Stimulated activated CD4-positive, alpha-beta T cell treated with anti-CD3 and anti-CD28 coated beads, Interleukin-2, amount 100 ng/mL, for 4 hours (primary cell): Measurements from ENCODE around the gene TRPM2.

ENCODE experiments used
- DNase-seq: peaks from one replicate; pipeline ENCODE4 v3.0.0-alpha.2; 2020; ENCODE audit warnings: low read depth

TRPM2 gene

DNA sequence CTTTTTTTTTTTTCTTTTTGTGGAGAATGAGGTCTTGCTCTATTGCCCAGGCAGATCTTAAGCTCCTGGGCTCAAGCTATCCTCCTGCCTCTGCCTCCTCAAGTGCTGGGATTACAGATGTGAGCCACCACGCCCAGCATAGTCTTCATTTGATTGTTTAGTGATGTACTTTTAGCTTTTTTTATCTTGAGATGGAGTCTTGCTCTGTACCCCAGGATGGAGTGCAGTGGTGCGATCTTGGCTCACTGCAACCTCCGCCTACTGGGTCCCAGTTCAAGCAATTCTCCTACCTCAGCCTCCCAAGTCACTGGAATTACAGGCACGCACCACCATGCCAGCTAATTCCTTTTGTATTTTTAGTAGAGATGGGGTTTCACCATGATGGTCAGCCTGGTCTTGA, 77.9 kb downstream of the TRPM2 start:
- no peak for DNase-seq

DNA sequence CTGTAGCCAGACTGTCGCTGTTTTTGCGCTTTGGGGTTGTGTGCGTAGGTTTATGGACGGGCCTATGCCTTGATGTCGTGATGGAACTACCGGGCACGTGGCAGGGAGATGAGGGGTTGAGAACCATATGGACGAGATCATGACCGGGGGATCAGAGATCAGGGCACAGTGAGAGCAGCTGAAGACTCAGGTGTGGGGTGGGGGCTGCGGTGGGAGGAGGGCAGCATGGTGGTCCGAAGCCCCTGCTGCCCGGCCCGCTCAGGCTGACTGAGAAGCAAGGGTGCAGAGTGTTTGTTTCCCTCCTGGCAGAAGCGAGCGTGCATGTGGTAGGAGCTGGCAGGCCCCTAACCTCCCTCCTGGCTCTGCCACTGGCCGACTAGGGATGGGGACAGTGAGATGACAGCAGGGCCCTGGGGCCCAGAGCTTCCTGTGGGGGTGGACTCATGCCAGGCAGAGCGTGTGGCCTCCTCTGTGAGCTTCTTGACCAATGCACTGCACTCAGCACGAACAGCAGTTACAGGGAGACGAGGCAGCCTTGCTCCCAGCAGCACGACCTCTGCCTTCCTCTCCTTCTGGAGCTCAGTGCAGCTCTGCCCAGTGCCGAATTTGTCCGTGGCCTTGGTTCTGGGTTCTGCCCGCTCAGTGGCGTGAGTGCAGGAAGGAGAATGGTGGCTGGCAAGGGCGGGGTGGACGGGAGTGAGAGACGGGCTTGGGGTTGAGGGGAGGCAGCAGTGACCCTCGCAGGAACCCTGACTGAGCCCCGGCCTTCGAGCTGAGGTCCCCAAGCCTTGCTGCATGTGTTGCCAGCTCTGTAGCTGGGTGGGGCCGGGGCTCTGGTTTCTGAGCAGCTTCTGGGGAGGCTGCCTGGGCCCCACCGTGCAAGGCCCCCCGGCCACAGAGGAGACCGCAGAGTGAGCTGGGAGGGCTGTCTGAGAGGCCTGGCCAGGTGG, 79.7 kb downstream of the TRPM2 start:
- no peak for DNase-seq

DNA sequence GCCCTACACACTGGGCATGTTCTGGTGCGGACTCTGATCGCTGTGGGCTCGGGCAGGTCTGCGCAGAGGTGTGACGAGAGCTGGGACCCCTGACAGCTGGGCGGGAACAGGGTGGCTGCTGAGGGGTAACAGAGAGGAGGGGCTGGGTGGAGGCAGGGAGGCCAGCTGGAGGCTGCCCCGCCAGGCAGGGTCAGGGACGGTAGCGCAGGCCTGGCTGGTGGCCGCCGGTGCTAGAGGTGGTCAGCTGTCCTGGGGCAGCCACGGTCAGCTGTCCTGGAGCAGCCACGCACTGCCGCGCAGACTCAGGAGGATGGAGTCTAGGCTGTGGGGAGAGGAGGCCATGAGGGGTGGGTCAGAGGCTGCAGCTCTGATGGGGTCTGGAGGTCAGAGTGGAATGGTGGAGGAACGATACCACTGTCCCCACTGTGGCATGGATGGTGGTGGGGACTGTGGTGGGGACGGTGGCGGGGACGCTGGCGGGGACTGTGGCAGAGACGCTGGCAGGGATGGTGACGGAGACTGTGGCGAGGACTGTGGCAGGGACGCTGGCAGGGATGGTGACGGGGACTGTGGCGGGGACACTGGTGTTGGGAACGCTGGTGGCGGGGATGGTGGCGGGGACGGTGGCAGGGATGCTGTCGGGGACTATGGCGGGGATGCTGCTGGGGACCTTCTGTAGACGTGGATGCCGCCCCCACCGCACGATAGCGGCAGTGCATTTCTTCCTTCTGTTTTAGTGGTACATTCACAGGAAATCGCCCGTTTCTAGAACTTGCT, 80.6 kb downstream of the TRPM2 start:
- DNase-seq, result no peak

DNA sequence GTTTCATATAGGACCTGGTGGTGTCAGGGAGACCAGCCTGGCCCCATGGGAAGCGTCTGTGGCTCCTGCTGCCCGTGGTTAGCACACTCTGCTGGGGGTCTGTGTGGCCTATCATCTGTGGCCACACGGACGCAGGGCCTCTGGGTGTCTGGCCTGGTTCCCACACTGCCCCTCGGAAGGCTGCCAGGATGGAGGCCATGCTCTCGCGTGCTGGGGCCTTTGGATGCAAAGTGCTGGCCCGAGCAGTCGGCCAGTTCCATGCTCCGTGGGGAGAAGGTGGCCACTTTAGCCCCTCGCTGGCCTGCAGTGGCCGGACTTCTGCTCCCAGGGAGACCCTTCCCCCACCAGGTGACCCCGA, 81.1 kb downstream of the TRPM2 start:
- DNase-seq, result no peak

DNA sequence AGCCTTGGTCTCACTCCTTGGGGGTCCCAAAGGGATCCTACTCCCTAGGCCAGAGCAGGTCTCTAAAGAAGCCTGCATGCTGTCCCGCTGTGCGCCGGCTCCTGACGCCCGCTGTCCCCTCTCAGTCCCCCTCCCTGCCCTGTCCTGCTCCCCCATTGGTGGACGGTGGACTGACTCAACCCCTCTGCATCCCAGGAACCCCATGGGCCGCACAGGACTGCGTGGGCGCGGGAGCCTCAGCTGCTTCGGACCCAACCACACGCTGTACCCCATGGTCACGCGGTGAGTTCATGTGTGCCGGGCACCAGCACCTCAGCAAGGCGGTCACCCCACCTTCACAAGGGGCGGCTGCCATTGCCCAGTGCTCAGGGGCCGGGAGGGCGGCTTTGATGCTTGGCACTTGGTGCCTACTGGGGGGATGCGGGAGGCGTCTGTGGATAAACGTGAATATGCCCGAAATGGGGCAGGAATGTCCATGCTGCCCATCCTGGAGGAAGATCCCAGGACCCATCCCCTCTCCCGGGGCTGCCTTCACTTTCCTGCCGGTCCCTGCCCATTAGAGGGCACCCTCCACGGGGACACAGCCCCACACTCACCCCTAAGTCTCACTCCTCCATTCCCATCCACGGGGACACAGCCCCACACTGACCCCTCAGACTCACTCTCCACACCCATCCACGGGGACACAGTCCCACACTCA, 81.7 kb downstream of the TRPM2 start:
- DNase-seq, result no peak

DNA sequence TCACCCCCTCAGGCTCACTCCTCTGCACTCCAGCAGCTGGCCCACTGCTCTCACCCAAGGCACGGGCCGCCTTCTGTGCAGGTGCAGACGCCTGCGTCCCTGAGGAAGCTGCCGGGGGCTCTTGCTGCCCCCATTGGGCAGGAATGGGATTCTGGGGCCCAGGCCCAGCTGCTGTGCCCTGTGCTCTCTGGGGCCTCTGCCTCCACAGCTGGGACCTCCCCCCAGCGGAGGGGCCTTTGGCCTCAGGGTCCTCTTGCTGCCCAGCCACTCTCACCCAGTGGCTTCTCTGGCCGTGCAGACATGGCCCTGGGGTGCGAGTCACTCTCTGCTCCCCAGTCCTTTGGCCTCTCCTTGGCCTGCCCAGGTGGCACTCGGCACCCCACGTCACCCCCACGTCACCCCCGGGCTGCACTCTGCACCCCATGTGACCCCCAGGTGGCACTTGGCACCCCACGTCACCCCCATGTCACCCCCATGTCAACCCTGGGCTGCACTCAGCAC, 82.7 kb downstream of the TRPM2 start:
- no peak for DNase-seq

DNA sequence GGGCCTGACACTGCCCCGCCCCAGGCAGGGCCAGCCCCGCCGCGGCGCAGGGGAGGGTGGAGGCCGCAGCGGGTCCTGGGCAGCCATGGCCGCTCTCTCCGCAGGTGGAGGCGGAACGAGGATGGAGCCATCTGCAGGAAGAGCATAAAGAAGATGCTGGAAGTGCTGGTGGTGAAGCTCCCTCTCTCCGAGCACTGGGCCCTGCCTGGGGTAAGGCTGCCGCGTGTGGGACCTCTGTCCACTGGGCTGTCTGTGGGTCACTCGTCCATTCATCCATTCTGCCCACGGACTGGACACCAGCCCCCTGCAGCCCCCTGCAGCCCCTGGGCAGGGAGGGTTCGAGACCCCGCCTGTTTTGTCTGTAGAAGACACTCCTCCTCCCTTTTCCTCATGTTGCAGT, 83.5 kb downstream of the TRPM2 start:
- no peak for DNase-seq

DNA sequence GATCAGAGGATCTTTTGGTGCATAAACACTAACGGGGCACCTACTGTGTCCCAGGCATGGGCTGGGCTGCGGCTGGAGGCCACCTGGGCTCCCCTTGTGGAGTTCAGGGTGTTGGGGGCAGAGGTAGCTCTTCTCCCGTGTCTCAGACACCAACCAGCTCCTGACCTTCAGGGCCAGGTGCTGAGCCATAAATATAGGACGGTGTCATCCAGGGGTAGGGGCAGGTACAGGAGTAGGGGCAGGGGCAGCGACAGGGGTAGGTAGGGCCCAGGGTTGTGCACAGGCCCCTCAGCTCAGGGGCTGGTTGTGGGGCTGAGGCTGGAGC, 83.9 kb downstream of the TRPM2 start:
- DNase-seq, result no peak

DNA sequence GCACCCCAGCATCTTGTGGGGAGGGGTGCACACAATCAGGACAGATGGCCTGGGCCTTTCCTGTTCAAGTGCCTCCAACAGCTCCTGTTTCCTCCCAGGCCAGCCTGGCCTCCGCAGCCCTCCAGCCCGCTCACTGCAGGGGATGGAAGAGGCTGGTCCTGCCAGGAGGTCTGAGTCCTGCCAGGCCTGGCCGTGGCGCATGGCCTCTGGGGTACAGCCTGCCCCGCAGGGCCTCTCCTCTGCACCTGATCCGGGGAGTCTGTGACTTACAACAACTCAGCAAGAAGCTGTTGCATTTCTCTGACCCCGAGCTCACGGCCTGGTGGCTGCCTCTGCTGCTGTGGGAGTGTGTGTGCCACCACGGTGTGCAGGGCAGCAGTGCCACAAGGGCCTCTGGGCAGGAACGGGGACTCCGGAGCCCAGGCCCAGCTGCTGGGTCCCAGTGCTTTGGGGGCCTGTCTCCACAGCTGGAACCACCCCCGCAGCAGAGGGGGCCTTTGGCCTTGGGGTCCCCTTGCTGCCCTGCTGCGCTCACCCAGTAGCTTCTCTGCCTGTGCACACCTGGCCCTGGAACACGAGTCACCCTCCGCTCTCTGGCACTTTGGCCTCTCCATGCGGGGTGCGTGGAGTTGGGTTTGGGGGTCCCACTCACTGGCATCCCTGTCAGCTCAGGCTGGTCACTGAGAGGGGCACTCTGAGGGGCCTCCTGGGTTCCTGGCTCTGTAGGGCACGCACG, 84.4 kb downstream of the TRPM2 start:
- no peak for DNase-seq

DNA sequence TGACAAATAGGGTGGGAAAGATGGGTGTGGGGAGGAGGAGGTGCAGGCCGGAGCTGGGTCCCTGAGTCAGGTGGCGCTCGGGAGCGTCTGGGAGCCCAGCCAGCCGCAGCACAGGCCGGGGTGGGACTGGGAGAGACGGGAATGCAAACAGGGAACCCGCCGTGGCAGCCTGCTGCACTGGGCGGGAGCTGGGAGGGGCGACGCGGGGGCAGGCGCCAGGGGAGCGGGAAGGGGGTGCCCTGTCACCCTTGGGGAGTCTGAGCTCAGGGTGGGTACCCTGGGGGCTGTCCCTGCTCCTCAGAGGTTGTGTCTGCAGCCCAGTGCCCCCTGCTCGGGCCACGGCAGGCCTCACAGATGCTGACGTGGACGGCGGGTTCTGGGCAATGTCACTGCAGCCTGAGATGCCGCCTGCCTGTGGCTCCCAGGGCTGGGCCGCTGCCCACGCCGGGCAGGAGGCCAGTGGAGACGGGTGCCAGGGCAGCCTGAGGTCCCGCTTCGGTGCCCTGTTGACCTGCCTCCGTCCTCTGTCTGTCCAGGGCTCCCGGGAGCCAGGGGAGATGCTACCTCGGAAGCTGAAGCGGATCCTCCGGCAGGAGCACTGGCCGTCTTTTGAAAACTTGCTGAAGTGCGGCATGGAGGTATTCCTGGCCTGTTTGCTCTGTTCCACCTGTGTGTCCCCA, 85.2 kb downstream of the TRPM2 start:
- DNase-seq, result no peak

DNA sequence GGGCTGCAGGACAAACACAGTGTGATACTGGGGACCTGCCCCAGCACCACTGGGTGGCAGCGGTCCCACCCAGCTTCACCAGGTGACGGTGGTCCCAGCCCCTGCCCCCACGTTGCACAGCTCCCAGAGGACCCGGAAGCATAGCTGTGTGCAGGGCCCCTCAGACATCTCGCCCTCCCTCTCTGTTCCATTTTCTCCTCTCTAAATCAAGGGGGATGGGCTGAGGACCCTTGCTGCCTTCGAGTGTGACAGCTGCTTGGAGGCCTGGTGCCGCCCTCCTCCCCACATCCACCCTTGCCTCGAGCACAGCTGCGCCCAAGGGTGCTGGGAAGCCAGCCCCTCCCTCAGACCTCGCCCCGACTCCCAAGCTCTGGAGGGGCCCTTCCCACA, 85.8 kb downstream of the TRPM2 start:
- no peak for DNase-seq

DNA sequence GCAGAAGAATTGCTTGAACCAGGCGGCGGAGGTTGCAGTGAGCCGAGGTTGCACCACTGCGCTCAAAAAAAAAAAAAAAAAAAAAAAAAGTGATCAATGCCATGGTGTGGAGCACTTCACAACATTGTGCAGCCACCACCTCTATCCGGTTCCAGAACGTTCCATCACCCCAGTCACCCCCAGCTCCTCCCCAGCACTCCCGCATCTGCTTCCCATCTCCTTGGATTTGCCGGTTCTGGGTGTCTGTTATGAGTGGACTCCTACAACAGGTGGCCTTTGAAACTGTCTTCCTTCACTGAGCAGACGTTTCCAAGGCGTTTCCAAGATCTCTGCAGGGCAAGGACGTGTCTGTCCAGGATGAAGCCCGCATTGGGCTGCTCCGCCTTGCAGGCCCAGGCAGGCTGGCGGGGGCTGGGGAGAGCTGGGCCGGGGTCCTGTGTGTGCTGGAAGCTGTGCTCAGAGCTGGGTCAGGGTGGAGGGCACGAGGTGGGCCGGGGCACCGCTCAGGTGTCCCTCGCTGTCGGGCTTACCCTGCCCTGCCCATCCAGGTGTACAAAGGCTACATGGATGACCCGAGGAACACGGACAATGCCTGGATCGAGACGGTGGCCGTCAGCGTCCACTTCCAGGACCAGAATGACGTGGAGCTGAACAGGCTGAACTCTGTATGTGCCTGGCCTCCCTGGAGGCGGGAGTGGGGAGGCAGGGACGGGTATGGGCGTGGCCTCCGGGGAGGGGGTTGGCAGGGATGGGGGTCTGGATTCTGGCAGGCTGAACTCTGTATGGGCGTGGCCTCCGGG, 87.0 kb downstream of the TRPM2 start:
- DNase-seq, result no peak

DNA sequence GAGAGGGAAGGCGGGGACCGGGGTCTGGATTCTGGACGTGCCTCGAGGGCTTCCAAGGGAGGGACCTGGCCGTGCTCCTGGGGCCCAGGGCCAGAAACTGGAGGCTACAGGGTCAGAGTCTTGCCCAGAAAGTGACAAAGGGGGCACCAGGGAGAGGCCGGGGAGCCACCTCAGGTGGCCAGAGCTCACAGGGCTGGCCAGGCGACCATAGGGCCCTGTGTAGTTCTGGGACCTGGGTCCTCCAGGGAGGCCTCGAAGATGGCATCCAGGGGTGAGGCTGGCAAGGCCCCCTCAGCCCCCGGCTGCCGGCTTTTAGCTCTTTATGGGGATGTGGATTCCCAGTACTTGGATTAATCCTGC, 87.6 kb downstream of the TRPM2 start:
- DNase-seq, result no peak

DNA sequence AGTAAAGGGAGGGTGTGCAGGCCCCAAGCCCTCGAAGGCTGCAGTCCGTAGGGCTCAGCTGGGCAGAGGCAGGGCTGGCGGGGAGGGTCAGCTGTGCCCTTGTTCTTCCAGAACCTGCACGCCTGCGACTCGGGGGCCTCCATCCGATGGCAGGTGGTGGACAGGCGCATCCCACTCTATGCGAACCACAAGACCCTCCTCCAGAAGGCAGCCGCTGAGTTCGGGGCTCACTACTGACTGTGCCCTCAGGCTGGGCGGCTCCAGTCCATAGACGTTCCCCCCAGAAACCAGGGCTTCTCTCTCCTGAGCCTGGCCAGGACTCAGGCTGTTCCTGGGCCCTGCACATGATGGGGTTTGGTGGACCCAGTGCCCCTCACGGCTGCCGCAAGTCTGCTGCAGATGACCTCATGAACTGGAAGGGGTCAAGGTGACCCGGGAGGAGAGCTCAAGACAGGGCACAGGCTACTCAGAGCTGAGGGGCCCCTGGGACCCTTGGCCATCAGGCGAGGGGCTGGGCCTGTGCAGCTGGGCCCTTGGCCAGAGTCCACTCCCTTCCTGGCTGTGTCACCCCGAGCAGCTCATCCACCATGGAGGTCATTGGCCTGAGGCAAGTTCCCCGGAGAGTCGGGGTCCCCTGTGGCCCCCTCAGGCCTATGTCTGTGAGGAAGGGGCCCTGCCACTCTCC, 88.3 kb downstream of the TRPM2 start:
- DNase-seq, result no peak

DNA sequence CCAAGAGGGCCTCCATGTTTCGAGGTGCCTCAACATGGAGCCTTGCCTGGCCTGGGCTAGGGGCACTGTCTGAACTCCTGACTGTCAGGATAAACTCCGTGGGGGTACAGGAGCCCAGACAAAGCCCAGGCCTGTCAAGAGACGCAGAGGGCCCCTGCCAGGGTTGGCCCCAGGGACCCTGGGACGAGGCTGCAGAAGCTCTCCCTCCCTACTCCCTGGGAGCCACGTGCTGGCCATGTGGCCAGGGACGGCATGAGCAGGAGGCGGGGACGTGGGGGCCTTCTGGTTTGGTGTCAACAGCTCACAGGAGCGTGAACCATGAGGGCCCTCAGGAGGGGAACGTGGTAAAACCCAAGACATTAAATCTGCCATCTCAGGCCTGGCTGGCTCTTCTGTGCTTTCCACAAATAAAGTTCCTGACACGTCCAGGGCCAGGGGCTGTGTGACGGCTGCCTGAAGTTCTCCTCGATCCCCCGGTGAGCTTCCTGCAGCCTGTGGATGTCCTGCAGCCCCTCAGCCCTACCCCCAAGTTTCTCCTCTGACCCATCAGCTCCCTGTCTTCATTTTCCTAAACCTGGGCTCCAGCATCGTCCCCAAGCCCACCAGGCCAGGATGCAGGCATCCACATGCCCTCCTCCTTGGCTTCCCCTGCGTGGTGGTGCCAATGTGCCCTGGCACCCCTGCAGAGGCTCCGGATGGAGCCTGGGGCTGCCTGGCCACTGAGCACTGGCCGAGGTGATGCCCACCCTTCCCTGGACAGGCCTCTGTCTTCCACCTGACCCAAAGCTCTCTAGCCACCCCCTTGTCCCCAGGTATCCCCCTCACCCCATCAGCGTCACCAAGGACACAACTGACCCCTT, 89.1 kb downstream of the TRPM2 start:
- DNase-seq, result no peak

DNA sequence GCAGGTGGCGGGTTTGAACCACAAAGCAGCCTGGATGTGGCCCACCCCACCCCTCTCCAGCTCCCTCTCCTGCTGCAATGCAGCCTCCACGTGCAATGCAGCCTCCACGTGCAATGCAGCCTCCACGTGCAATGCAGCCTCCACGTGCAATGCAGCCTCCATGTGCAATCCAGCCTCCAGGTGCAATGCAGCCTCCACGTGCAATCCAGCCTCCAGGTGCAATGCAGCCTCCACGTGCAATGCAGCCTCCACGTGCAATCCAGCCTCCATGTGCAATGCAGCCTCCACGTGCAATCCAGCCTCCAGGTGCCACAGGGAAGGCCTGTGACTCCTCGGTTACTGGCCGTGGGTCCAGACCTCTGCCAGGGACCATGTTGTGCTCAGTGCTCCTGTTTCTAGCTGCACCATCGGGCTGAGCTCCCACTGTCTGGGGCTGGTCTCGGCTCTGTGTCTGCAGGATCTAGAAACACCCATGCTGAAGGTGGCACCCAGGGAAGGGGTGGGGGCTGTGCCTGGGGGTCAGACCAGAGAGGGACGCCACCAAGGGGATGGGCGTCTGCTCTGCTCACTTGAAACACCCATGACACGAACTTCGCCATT, 90.0 kb downstream of the TRPM2 start:
- no peak for DNase-seq

DNA sequence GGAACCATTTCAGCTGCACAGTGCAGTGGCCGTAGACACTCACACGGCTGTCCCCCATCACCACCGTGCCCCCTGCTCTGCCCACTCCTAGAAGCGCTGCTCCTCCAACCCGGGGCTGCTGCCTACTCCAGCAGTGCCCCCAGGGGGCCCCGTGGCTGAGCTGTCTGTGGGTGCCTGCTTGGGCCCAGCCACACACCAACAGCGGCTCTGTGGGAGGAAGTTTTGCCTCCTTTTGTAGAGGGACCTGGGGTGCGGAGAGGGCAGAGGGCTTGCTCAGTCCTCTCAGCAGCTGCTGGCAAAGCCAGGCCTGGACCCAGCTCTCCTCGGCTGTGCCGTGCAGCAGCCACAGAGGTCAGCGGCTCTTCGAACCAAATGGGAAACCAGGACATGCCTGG, 90.5 kb downstream of the TRPM2 start:
- DNase-seq, result no peak

DNA sequence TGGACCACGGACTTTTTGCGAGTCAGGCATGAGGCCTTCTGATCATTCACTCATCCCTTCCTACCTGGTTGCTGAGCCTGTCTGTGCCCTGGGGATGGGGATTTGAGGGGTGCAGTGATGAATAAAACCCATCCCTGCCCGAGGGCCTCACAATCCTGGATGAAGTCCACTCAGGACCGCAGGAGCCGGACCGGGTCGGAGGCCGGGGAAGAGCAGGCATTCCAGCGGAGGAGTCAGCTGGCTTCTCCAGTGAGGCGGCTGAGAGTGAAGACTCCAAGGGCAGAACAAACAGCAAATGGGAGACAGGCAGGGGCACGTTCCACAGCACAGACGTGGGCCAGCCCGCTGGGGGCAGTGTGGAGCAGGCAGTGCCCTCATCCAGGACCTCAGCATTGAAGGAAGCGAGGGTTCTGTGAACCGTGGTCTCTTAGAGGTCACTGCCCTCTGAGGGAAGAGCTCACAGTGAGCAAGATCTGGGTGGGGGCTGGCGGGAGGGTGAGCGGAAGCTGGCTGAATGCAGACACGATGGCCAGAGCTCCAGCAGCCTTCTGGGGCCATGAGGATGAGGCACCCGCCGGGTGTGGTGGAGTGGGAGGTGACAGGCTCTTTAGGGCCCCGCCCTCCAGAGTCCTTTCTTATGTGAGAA, 91.0 kb downstream of the TRPM2 start:
- no peak for DNase-seq
